ENCODE data around the gene ASGR1. TPM values are rescaled to one million over a fixed set of nuclear protein-coding genes. Genes with fewer than 3 reads are reported as not detected.
"Not testable (repeated sequence)": the region's sequence is repeated elsewhere in the genome, so short reads cannot be mapped to it uniquely, and the experiment has no call there.

Gene ASGR1
- total and polyA plus RNA-seq, 3 donors from 2014 or later: 11.5 to 21.3 (median 19.1) TPM

DNA sequence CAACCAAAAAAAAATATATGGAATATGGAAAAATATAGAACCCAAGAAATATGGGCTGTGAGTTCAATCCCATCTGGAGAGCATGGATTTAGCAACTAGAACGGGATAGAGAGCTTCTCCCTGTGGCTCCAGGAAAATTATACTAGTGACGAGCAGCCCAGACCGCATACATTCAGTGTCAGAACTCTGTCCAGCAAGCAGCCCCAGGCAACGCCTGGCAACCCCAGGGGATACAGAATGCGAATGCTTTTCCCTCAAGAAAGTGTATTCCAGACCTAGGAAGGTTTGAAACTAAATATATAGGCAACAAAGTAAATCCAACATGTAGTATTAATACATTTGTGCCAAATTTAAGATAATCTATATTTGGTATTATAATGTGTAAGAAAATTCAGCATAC lies 51.0 kb downstream of the ASGR1 start:
- no peaks in the 10 kb centered on the region for H3K27me3 ChIP-seq
- no peaks in the 10 kb centered on the region for H3K36me3 ChIP-seq (ENCODE audit: low read depth, missing control alignments)
- H3K4me1 ChIP-seq: no peaks in the 10 kb centered on the region
- no peaks in the 10 kb centered on the region for H3K9me3 ChIP-seq
- WGBS, 2 donors: 83 to 94% methylated on average over 5 of the region's 5 CpGs
- intact Hi-C loops (cut with DNase I; ENCODE audit: low total_unique reads): no loop called here
- DNase-seq: no peak
- H3K4me3 ChIP-seq: no peak overlapping the region
- no peak overlapping the region for H3K27ac ChIP-seq
- TF ChIP-seq POLR2A (IDR thresholded peaks at IDR 0.05) (no peak), CTCF (IDR thresholded peaks at IDR 0.05) (no peak)

DNA sequence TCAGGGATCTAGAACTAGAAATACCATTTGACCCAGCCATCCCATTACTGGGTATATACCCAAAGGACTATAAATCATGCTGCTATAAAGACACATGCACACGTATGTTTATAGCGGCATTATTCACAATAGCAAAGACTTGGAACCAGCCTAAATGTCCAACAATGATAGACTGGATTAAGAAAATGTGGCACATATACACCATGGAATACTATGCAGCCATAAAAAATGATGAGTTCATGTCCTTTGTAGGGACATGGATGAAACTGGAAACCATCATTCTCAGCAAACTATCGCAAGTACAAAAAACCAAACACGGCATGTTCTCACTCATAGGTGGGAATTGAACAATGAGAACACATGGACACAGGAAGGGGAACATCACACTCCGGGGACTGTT lies 51.7 kb downstream of the ASGR1 start:
- H3K36me3 ChIP-seq (ENCODE audit: low read depth, missing control alignments); H3K27me3 ChIP-seq; H3K4me3 ChIP-seq; H3K4me1 ChIP-seq; DNase-seq; H3K9me3 ChIP-seq; intact Hi-C loops (cut with DNase I; ENCODE audit: low total_unique reads); H3K27ac ChIP-seq: not testable (repeated sequence)
- WGBS, 2 donors: 99 to 100% methylated on average over 4 to 5 of the region's 5 CpGs

DNA sequence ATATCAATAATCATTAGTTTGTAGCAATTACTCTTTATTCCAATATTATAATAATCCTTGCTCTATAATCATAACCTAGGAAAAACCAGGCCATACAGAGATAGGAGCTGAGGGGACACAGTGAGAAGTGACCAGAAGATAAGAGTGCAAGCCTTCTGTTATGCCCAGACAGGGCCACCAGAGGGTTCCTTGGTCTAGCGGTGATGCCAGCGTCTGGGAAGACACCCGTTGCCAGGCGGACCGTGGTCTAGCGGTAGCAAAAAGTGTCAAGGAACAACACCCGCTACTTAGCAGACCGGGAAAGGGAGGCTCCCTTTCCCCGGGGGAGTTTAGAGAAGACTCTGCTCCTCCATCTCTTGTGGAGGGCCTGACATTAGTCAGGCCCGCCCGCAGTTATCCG lies 52.8 kb downstream of the ASGR1 start:
- intact Hi-C loops (cut with DNase I; ENCODE audit: low total_unique reads); H3K27me3 ChIP-seq; H3K4me3 ChIP-seq; H3K36me3 ChIP-seq (ENCODE audit: low read depth, missing control alignments); H3K9me3 ChIP-seq; H3K4me1 ChIP-seq; H3K27ac ChIP-seq; DNase-seq: not testable (repeated sequence)
- 67 to 68% methylated on average over 12 of the region's 12 CpGs for WGBS, 2 donors

DNA sequence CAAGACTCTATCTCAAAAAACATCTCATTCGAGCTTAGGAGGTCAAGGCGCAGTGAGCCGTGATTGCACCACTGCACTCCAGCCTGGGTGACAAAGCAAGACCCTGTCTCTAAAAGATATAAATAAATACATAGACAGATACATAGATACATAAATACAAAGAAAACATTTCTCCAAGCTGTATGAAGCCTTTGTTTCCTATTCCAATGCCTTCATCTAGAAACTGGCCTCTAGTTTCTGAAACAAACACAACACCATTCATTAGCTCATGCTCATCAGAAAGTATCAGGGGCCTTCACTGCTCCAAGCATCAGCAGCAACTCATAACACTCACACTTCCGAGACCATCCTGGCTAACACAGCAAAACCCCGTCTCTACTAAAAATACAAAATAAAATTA lies 54.2 kb downstream of the ASGR1 start:
- Histone ChIP-seq H3K9me3 (no peaks in the 10 kb centered on the region), H3K27me3 (no peaks in the 10 kb centered on the region), H3K36me3 (ENCODE audit: low read depth, missing control alignments) (no peaks in the 10 kb centered on the region), H3K4me1 (peaks cover 10% of the 10 kb centered on the region), H3K27ac (no peak overlapping the region), H3K4me3 (no peak overlapping the region)
- intact Hi-C loops (cut with DNase I; ENCODE audit: low total_unique reads): no loop called here
- 72 to 80% methylated on average over 5 of the region's 5 CpGs for WGBS, 2 donors
- no peak for TF ChIP-seq POLR2A (IDR thresholded peaks at IDR 0.05)
- no peak for TF ChIP-seq CTCF (IDR thresholded peaks at IDR 0.05)
- no peak for DNase-seq

- intact Hi-C loops (cut with DNase I; ENCODE audit: low total_unique reads): no loop called here
- Histone ChIP-seq H3K27ac (no peak overlapping the region), H3K36me3 (ENCODE audit: low read depth, missing control alignments) (no peaks in the 10 kb centered on the region), H3K4me1 (peaks cover 10% of the 10 kb centered on the region), H3K4me3 (no peak overlapping the region), H3K9me3 (no peaks in the 10 kb centered on the region), H3K27me3 (no peaks in the 10 kb centered on the region)
- TF ChIP-seq CTCF (IDR thresholded peaks at IDR 0.05) (no peak), POLR2A (IDR thresholded peaks at IDR 0.05) (no peak)
- 61 to 72% methylated on average over 2 to 4 of the region's 4 CpGs for WGBS, 2 donors
- DNase-seq: no peak
Observed at GRCh38 chr17:7123844-7124243, 55.3 kb downstream of the ASGR1 start.

MicroRNA genes within 50 kb of the gene (microRNA counts, 767-probe panel; counts per million panel counts)
- 0 to 152 counts per million in 2 donors for microRNA hsa-miR-324-3p
- 1,987 to 2,817 counts per million in 2 donors for microRNA hsa-miR-324-5p

Small RNA genes within 50 kb of the gene (microRNA-seq; reads per million reads assigned to microRNA genes)
- gene MIR324 (ENCODE audit: borderline number of aligned reads in 2 of 2, borderline replicate concordance in 1 of 2): 944 to 1,276 reads per million in 2 donors

Small RNA genes within 50 kb of the gene (small RNA-seq; reads per million reads assigned to genes)
- gene AC120057.4 (0 reads per million in 2 donors), gene MIR324 (1.1 to 1.6 reads per million in 2 donors)

Other genes with a start within 250 kb of the ASGR1 start
- under 1 TPM; 0.24 to 0.25 TPM for gene ALOX12, start 183.3 kb downstream of the ASGR1 start, total RNA-seq
- 0.50 TPM for gene ALOX12, start 183.3 kb downstream of the ASGR1 start, polyA plus RNA-seq (ENCODE audit: insufficient read depth, low read depth, low replicate concordance)
- 100 to 1,000 TPM; 208 to 314 TPM for gene RNASEK, start 166.7 kb downstream of the ASGR1 start, total RNA-seq
- 317 TPM for gene RNASEK, start 166.7 kb downstream of the ASGR1 start, polyA plus RNA-seq (ENCODE audit: insufficient read depth, low read depth, low replicate concordance)
- 1 to 10 TPM; 2.5 to 3.5 TPM for gene BCL6B, start 156.3 kb downstream of the ASGR1 start, total RNA-seq
- gene BCL6B, start 156.3 kb downstream of the ASGR1 start, polyA plus RNA-seq (ENCODE audit: insufficient read depth, low read depth, low replicate concordance): 4.6 TPM
- gene SLC16A13, start 143.4 kb downstream of the ASGR1 start, total RNA-seq: 1 to 10 TPM; 1.9 to 2.2 TPM
- gene SLC16A13, start 143.4 kb downstream of the ASGR1 start, polyA plus RNA-seq (ENCODE audit: insufficient read depth, low read depth, low replicate concordance): 2.0 TPM
- gene SLC16A11, start 135.3 kb downstream of the ASGR1 start, total RNA-seq: 1 to 10 TPM in 1 of 2 donors, under 1 TPM in 1; 0.55 to 2.0 TPM
- gene SLC16A11, start 135.3 kb downstream of the ASGR1 start, polyA plus RNA-seq (ENCODE audit: insufficient read depth, low read depth, low replicate concordance): 3.0 TPM
- gene CLEC10A, start 99.1 kb downstream of the ASGR1 start, total RNA-seq: 1 to 10 TPM; 3.5 to 3.8 TPM
- 11.7 TPM for gene CLEC10A, start 99.1 kb downstream of the ASGR1 start, polyA plus RNA-seq (ENCODE audit: insufficient read depth, low read depth, low replicate concordance)
- gene ASGR2, start 64.5 kb downstream of the ASGR1 start, total RNA-seq: 1 to 10 TPM in 1 of 2 donors, under 1 TPM in 1; 0.47 to 1.1 TPM
- gene ASGR2, start 64.5 kb downstream of the ASGR1 start, polyA plus RNA-seq (ENCODE audit: insufficient read depth, low read depth, low replicate concordance): 2.6 TPM
- gene DLG4, start 40.5 kb upstream of the ASGR1 start, total RNA-seq: 10 to 100 TPM; 26.3 to 49.8 TPM
- gene DLG4, start 40.5 kb upstream of the ASGR1 start, polyA plus RNA-seq (ENCODE audit: insufficient read depth, low read depth, low replicate concordance): 45.9 TPM
- gene ACADVL, start 40.6 kb upstream of the ASGR1 start, total RNA-seq: 100 to 1,000 TPM; 298 to 458 TPM
- gene ACADVL, start 40.6 kb upstream of the ASGR1 start, polyA plus RNA-seq (ENCODE audit: insufficient read depth, low read depth, low replicate concordance): 334 TPM
- 100 to 1,000 TPM in 1 of 2 donors, 10 to 100 TPM in 1; 81.3 to 102 TPM for gene DVL2, start 55.1 kb upstream of the ASGR1 start, total RNA-seq
- gene DVL2, start 55.1 kb upstream of the ASGR1 start, polyA plus RNA-seq (ENCODE audit: insufficient read depth, low read depth, low replicate concordance): 43.6 TPM
- gene PHF23, start 60.1 kb upstream of the ASGR1 start, total RNA-seq: 10 to 100 TPM; 54.9 to 61.6 TPM
- 53.4 TPM for gene PHF23, start 60.1 kb upstream of the ASGR1 start, polyA plus RNA-seq (ENCODE audit: insufficient read depth, low read depth, low replicate concordance)
- gene GABARAP, start 63.1 kb upstream of the ASGR1 start, total RNA-seq: 100 to 1,000 TPM; 521 to 683 TPM
- gene GABARAP, start 63.1 kb upstream of the ASGR1 start, polyA plus RNA-seq (ENCODE audit: insufficient read depth, low read depth, low replicate concordance): 1,171 TPM
- 10 to 100 TPM; 86.4 to 94.0 TPM for gene CTDNEP1, start 72.4 kb upstream of the ASGR1 start, total RNA-seq
- gene CTDNEP1, start 72.4 kb upstream of the ASGR1 start, polyA plus RNA-seq (ENCODE audit: insufficient read depth, low read depth, low replicate concordance): 138 TPM
- gene ELP5, start 72.8 kb upstream of the ASGR1 start, total RNA-seq: 100 to 1,000 TPM; 107 to 123 TPM
- gene ELP5, start 72.8 kb upstream of the ASGR1 start, polyA plus RNA-seq (ENCODE audit: insufficient read depth, low read depth, low replicate concordance): 295 TPM
- 1 to 10 TPM; 4.5 to 6.9 TPM for gene CLDN7, start 83.1 kb upstream of the ASGR1 start, total RNA-seq
- gene CLDN7, start 83.1 kb upstream of the ASGR1 start, polyA plus RNA-seq (ENCODE audit: insufficient read depth, low read depth, low replicate concordance): 8.8 TPM
- gene SLC2A4, start 102.3 kb upstream of the ASGR1 start, total RNA-seq: 1 to 10 TPM; 4.2 to 6.6 TPM
- 4.7 TPM for gene SLC2A4, start 102.3 kb upstream of the ASGR1 start, polyA plus RNA-seq (ENCODE audit: insufficient read depth, low read depth, low replicate concordance)
- gene YBX2, start 115.3 kb upstream of the ASGR1 start, total RNA-seq: 100 to 1,000 TPM; 276 to 549 TPM
- 1,120 TPM for gene YBX2, start 115.3 kb upstream of the ASGR1 start, polyA plus RNA-seq (ENCODE audit: insufficient read depth, low read depth, low replicate concordance)
- 100 to 1,000 TPM; 193 to 229 TPM for gene EIF5A, start 128.3 kb upstream of the ASGR1 start, total RNA-seq
- 388 TPM for gene EIF5A, start 128.3 kb upstream of the ASGR1 start, polyA plus RNA-seq (ENCODE audit: insufficient read depth, low read depth, low replicate concordance)
- gene GPS2, start 136.0 kb upstream of the ASGR1 start, total RNA-seq: 100 to 1,000 TPM; 204 to 239 TPM
- gene GPS2, start 136.0 kb upstream of the ASGR1 start, polyA plus RNA-seq (ENCODE audit: insufficient read depth, low read depth, low replicate concordance): 219 TPM
- gene NEURL4, start 150.0 kb upstream of the ASGR1 start, total RNA-seq: 10 to 100 TPM; 34.5 to 50.6 TPM
- 38.3 TPM for gene NEURL4, start 150.0 kb upstream of the ASGR1 start, polyA plus RNA-seq (ENCODE audit: insufficient read depth, low read depth, low replicate concordance)
- gene ACAP1, start 157.2 kb upstream of the ASGR1 start, total RNA-seq: 100 to 1,000 TPM in 1 of 2 donors, 10 to 100 TPM in 1; 12.6 to 140 TPM
- 95.2 TPM for gene ACAP1, start 157.2 kb upstream of the ASGR1 start, polyA plus RNA-seq (ENCODE audit: insufficient read depth, low read depth, low replicate concordance)
- gene KCTD11, start 172.8 kb upstream of the ASGR1 start, total RNA-seq: 1 to 10 TPM; 4.8 to 5.0 TPM
- 6.8 TPM for gene KCTD11, start 172.8 kb upstream of the ASGR1 start, polyA plus RNA-seq (ENCODE audit: insufficient read depth, low read depth, low replicate concordance)
- gene TMEM95, start 175.8 kb upstream of the ASGR1 start, total RNA-seq: 1 to 10 TPM; 2.8 to 6.6 TPM
- 9.9 TPM for gene TMEM95, start 175.8 kb upstream of the ASGR1 start, polyA plus RNA-seq (ENCODE audit: insufficient read depth, low read depth, low replicate concordance)
- 1 to 10 TPM; 3.7 to 6.8 TPM for gene TNK1, start 201.7 kb upstream of the ASGR1 start, total RNA-seq
- gene TNK1, start 201.7 kb upstream of the ASGR1 start, polyA plus RNA-seq (ENCODE audit: insufficient read depth, low read depth, low replicate concordance): 4.0 TPM
- 10 to 100 TPM; 13.6 to 19.4 TPM for gene PLSCR3, start 215.2 kb upstream of the ASGR1 start, total RNA-seq
- 14.2 TPM for gene PLSCR3, start 215.2 kb upstream of the ASGR1 start, polyA plus RNA-seq (ENCODE audit: insufficient read depth, low read depth, low replicate concordance)
- 10 to 100 TPM; 18.7 to 33.3 TPM for gene TMEM256, start 224.7 kb upstream of the ASGR1 start, total RNA-seq
- 27.3 TPM for gene TMEM256, start 224.7 kb upstream of the ASGR1 start, polyA plus RNA-seq (ENCODE audit: insufficient read depth, low read depth, low replicate concordance)
- gene NLGN2, start 228.5 kb upstream of the ASGR1 start, total RNA-seq: 10 to 100 TPM in 1 of 2 donors, 1 to 10 TPM in 1; 9.9 to 10.7 TPM
- 8.4 TPM for gene NLGN2, start 228.5 kb upstream of the ASGR1 start, polyA plus RNA-seq (ENCODE audit: insufficient read depth, low read depth, low replicate concordance)
- gene SPEM1, start 241.0 kb upstream of the ASGR1 start, total RNA-seq: 10 to 100 TPM in 1 of 2 donors, 1 to 10 TPM in 1; 8.5 to 18.7 TPM
- 67.7 TPM for gene SPEM1, start 241.0 kb upstream of the ASGR1 start, polyA plus RNA-seq (ENCODE audit: insufficient read depth, low read depth, low replicate concordance)
- 100 to 1,000 TPM in 1 of 2 donors, 10 to 100 TPM in 1; 41.4 to 202 TPM for gene SPEM2, start 246.2 kb upstream of the ASGR1 start, total RNA-seq
- 111 TPM for gene SPEM2, start 246.2 kb upstream of the ASGR1 start, polyA plus RNA-seq (ENCODE audit: insufficient read depth, low read depth, low replicate concordance)
- gene SPEM3, start 249.5 kb upstream of the ASGR1 start, total RNA-seq: 10 to 100 TPM in 1 of 2 donors, 1 to 10 TPM in 1; 5.7 to 18.8 TPM
- gene SPEM3, start 249.5 kb upstream of the ASGR1 start, polyA plus RNA-seq (ENCODE audit: insufficient read depth, low read depth, low replicate concordance): 63.0 TPM

Data from testis (tissue), 3 donors.